Activated naive CD4-positive, alpha-beta T cell treated with anti-CD3 and anti-CD28 coated beads, Interleukin-2, amount 50 U/mL, for 16 hours (primary cell): ENCODE results near the gene SEC23IP.

Experiments used
- DNase-seq: peaks from one replicate; pipeline ENCODE4 v3.0.0-alpha.2; 2020

SEC23IP gene

GRCh38 chr10:119942973-119943372, 50.4 kb downstream of the SEC23IP start:
- DNase-seq: no peak

- DNase-seq: no peak
Measured at GRCh38 chr10:119945805-119946204, 53.3 kb downstream of the SEC23IP start.

DNA sequence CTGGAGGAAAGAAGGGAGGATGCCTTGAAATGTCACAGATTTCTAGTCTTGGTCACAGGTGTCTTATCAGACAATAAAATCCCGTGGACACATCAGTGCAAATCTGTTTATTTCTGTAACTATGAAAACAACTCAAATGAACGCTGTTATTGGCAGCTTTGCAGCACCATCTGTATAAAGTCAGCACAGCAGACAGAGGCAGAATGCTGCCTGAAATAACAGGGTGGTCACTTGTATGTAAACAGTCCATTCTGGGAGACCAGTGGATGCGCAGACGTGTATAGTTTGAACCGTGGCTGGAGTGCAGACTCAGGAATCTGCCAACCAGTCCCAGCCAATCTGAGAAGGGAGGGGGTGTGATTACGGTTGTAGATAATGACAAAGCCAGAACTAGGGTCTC, 54.8 kb downstream of the SEC23IP start:
- DNase-seq: no peak

GRCh38 chr10:119957451-119957850, 64.9 kb downstream of the SEC23IP start:
- DNase-seq: no peak

DNA sequence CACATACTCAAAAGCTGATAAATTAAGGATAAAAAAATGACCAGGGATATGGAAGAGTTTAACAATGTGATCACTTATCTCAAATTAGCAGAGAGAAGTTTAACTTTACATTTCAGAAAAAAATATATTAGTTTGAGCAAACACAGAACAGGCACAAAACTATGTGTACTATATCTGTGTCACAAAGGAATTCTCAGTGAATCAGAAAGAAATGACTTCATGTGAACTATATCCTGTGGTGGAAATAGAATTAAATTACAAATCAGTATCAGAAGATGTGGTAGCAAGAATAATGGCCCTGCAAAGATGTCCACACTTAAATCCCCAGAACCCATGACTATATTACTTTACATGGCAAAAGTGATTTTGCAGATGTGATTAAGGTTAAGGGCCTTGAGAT, 70.3 kb downstream of the SEC23IP start:
- DNase-seq: no peak

GRCh38 chr10:119967066-119967465, 74.5 kb downstream of the SEC23IP start:
- DNase-seq: no peak

GRCh38 chr10:119969609-119970008, 77.1 kb downstream of the SEC23IP start:
- DNase-seq: no peak

GRCh38 chr10:119970107-119970506, 77.6 kb downstream of the SEC23IP start:
- DNase-seq: no peak

DNA sequence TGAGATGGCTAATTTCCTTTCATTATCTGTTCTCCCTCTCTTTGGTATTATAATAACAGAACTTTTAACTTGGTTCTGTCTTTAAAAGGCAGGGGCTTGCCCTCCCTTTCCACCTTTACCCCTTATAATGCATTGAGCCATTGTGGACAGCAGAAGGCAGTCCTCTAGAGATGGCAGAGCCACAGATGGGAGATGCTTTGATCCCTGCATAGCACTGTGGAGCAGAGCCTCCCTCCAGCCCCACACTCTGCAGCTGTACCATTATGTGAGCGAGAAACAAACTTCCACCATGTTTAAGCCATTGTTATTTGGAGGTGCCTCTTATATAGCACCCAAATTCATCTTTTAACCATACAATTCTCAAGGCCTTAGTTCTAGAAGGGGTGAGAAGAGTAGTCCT, 78.4 kb downstream of the SEC23IP start:
- no peak for DNase-seq

GRCh38 chr10:119973281-119973680, 80.8 kb downstream of the SEC23IP start:
- no peak for DNase-seq

GRCh38 chr10:119976421-119976820, 83.9 kb downstream of the SEC23IP start:
- no peak for DNase-seq

DNA sequence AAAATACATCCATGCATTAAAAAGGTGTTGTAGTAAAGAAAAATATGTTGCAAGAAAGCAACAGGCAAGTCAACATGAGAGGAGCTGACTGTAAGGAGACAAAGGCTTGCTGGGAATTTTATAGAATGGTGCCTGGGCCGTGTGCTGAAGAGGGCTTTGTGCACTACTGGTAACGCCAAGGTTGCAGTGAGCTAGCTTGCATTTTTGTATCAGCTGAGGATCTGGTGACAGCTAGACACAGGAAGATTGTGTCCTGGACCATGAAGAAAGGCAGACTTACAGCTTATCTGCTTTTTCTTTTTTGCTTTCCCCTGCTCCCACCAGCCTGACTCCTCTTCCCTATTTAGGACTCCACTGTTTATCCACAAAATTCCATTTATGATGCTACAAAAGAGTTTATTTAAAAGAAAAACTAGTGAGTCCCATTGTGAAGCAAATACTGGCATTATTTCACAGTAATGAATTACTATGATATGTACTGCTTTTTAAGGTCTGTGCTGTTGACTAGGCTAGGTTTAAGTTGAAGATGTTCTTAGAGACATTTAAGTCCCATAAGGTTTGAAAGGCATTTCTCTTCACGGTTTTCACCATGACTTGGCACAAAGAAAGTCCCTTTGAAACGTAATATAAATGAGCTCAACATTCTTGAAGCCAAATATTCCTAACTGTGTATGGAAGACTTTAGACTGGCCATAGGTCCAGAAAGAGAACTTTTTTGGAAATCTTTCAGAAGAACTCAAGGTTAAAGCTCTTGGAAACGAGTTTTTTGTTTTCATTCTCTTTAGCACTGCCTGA, 88.6 kb downstream of the SEC23IP start:
- no peak for DNase-seq

DNA sequence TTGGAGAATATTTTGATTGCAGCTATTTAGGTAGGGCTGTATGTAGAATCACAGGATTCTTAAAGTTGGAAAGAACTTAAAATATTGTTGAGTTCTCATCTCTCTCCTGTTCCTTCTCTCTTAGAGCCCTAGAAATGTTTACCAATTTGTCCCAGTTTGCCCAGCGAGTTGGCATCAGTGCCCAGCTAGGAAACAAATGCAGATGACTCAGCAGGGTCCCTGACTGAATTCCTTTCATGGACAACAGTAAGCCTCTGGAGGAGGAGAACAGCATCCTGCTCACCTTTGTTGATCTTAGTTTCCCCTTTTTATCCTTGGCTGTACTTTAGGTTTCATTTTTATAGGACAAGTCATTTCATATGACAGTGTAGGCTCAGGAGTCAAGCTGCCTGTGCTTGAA, 89.3 kb downstream of the SEC23IP start:
- no peak for DNase-seq

GRCh38 chr10:119988333-119988732, 95.8 kb downstream of the SEC23IP start:
- no peak for DNase-seq

GRCh38 chr10:119989966-119990365, 97.4 kb downstream of the SEC23IP start:
- DNase-seq: no peak

DNA sequence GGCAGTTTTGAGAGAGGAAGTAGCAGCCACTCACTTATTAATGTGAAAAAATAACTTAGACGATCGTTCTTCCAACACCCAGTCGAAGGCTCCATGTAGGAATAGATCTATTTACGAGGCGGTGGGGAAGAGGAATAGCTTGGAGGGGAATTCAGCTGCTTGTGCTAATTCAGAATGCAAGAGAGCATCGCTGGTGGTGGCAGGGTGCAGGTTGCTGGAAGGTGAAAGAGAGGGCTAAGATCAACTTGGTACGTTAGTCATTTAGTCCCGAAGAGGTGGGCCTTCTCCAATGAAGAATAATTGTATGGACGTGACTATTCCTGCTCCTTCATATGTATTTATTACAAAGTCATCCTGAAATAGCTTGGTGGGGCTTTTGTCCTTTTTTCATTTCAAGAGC, 98.5 kb downstream of the SEC23IP start:
- no peak for DNase-seq

- no peak for DNase-seq
Measured at GRCh38 chr10:119991816-119992215, 99.3 kb downstream of the SEC23IP start.
